ENCODE results near the gene HEY2. TPM values are rescaled to one million over a fixed set of nuclear protein-coding genes. Genes with fewer than 3 reads are reported as not detected.

HEY2 gene
- polyA plus RNA-seq, 1 donor (not counting 4 experiments of a cell fraction or from before 2014, with no cell fraction given), result not detected

GRCh38 chr6:125750692-125751333 lies 1.4 kb downstream of the HEY2 start:
- H4K20me1 ChIP-seq (ENCODE audit: control insufficient read depth, extremely low read depth, insufficient read depth, low read length), result no peaks in the 10 kb centered on the region
- H3K9ac ChIP-seq (ENCODE audit: control insufficient read depth, extremely low read depth, insufficient read depth, low read length), result no peak overlapping the region
- peaks cover 24% of the 10 kb centered on the region for H3K4me1 ChIP-seq (ENCODE audit: control insufficient read depth, extremely low read depth, insufficient read depth, low read length)
- H3K79me2 ChIP-seq (ENCODE audit: control insufficient read depth, insufficient read depth, low read length), result no peaks in the 10 kb centered on the region
- no peaks in the 10 kb centered on the region for H3K36me3 ChIP-seq (ENCODE audit: control insufficient read depth in 2 of 2, extremely low read depth in 1 of 2, insufficient read depth in 2 of 2, low read length in 2 of 2)
- no peak overlapping the region for H3K4me3 ChIP-seq (ENCODE audit: control insufficient read depth in 2 of 3, extremely low read depth in 1 of 3, insufficient read depth in 2 of 3, low read depth in 1 of 3, low read length in 3 of 3)
- dilution Hi-C loops (cut with MboI; ENCODE audit: extremely low pct_ligation_motif_present, low sequenced_read_pairs), result loop anchor here (25.0 kb wide), 2 partner anchors 239 to 414 kb away; no protein-coding TSS in a partner anchor
- TF ChIP-seq CTCF (optimal IDR thresholded peaks at IDR 0.05 in 1 of 3, IDR thresholded peaks at IDR 0.05 in 1 of 3, conservative IDR thresholded peaks at IDR 0.05 in 1 of 3; ENCODE audit: extremely low read depth in 1 of 3, insufficient read depth in 2 of 3, low read length in 3 of 3) (no peak), EZH2 (IDR thresholded peaks at IDR 0.05; ENCODE audit: low read length) (no peak)
- DNase-seq (ENCODE audit: low read depth, low spot score) (no peak), FAIRE-seq (no peak)
- H3K4me2 ChIP-seq (ENCODE audit: control insufficient read depth, extremely low read depth, insufficient read depth, low read depth, low read length), result no peak overlapping the region
- H3K27me3 ChIP-seq (ENCODE audit: control insufficient read depth, extremely low read depth, insufficient read depth, low read length), result peaks cover 61% of the 10 kb centered on the region
- H3K9me3 ChIP-seq (ENCODE audit: control insufficient read depth, low read depth, low read length), result no peaks in the 10 kb centered on the region
- H3K27ac ChIP-seq (ENCODE audit: control insufficient read depth, insufficient read depth, low read length), result no peak overlapping the region
- no peak overlapping the region for H2AFZ ChIP-seq (ENCODE audit: control insufficient read depth, low read length)
- H3K9me1 ChIP-seq (ENCODE audit: control insufficient read depth, extremely low read depth, insufficient read depth, low read length), result no peaks in the 10 kb centered on the region

GRCh38 chr6:125751334-125751916 lies 2.0 kb downstream of the HEY2 start:
- H3K4me2 ChIP-seq (ENCODE audit: control insufficient read depth, extremely low read depth, insufficient read depth, low read depth, low read length), result no peak overlapping the region
- H3K27ac ChIP-seq (ENCODE audit: control insufficient read depth, insufficient read depth, low read length), result no peak overlapping the region
- peaks cover 55% of the 10 kb centered on the region for H3K27me3 ChIP-seq (ENCODE audit: control insufficient read depth, extremely low read depth, insufficient read depth, low read length)

More at GRCh38 chr6:125751334-125751916, 2.0 kb downstream of the HEY2 start:
- FAIRE-seq (no peak), DNase-seq (ENCODE audit: low read depth, low spot score) (no peak)
- H3K79me2 ChIP-seq (ENCODE audit: control insufficient read depth, insufficient read depth, low read length), result no peaks in the 10 kb centered on the region
- no peaks in the 10 kb centered on the region for H3K36me3 ChIP-seq (ENCODE audit: control insufficient read depth in 2 of 2, extremely low read depth in 1 of 2, insufficient read depth in 2 of 2, low read length in 2 of 2)
- dilution Hi-C loops (cut with MboI; ENCODE audit: extremely low pct_ligation_motif_present, low sequenced_read_pairs), result loop anchor here (25.0 kb wide), 2 partner anchors 239 to 414 kb away; no protein-coding TSS in a partner anchor
- no peak overlapping the region for H3K4me3 ChIP-seq (ENCODE audit: control insufficient read depth in 2 of 3, extremely low read depth in 1 of 3, insufficient read depth in 2 of 3, low read depth in 1 of 3, low read length in 3 of 3)
- H3K4me1 ChIP-seq (ENCODE audit: control insufficient read depth, extremely low read depth, insufficient read depth, low read length), result peaks cover 24% of the 10 kb centered on the region
- no peak overlapping the region for H3K9ac ChIP-seq (ENCODE audit: control insufficient read depth, extremely low read depth, insufficient read depth, low read length)
- TF ChIP-seq CTCF (optimal IDR thresholded peaks at IDR 0.05 in 1 of 3, IDR thresholded peaks at IDR 0.05 in 1 of 3, conservative IDR thresholded peaks at IDR 0.05 in 1 of 3; ENCODE audit: extremely low read depth in 1 of 3, insufficient read depth in 2 of 3, low read length in 3 of 3), result no peak
- TF ChIP-seq EZH2 (IDR thresholded peaks at IDR 0.05; ENCODE audit: low read length), result no peak
- no peak overlapping the region for H2AFZ ChIP-seq (ENCODE audit: control insufficient read depth, low read length)
- no peaks in the 10 kb centered on the region for H3K9me1 ChIP-seq (ENCODE audit: control insufficient read depth, extremely low read depth, insufficient read depth, low read length)
- H3K9me3 ChIP-seq (ENCODE audit: control insufficient read depth, low read depth, low read length), result no peaks in the 10 kb centered on the region
- H4K20me1 ChIP-seq (ENCODE audit: control insufficient read depth, extremely low read depth, insufficient read depth, low read length), result no peaks in the 10 kb centered on the region
